Psoas muscle (tissue), 8 donors: ENCODE results near the gene IGF1. TPM values are rescaled to one million over a fixed set of nuclear protein-coding genes. Genes with fewer than 3 reads are reported as not detected.

ENCODE experiments used
- ATAC-seq, 4 donors: fragments of 200-7000 bp; cut with Tn5 transposase; one replicate each; pipeline ENCODE4 v1.9.1; 2020; ENCODE audit warnings: moderate library complexity in 3 of 4, mild to moderate bottlenecking in 2 of 4
- DNase-seq, 2 donors: peaks; one replicate each; pipeline ENCODE4 v3.0.0-alpha.2; 2020
- H3K27ac ChIP-seq: fragments of 200-600 bp; one replicate; pipeline ENCODE4 v1.8.0; 2022
- H3K27me3 ChIP-seq, 3 donors: fragments of 200-600 bp in 1 of 3; one replicate each; pipeline versions ENCODE4 v1.6.1 to v1.8.0; 2013 to 2022; ENCODE audit warnings: low read length in 2 of 3, mild to moderate bottlenecking in 2 of 3, moderate library complexity in 1 of 3; ENCODE audit not compliant: insufficient read depth in 3 of 3
- H3K36me3 ChIP-seq, 2 donors: fragments of 200-600 bp in 1 of 2; one replicate each; pipeline versions ENCODE4 v1.6.1 to v1.8.0; 2013 to 2022; ENCODE audit warnings: low read depth in 1 of 2, mild to moderate bottlenecking in 1 of 2, moderate library complexity in 1 of 2; ENCODE audit not compliant: insufficient read depth in 1 of 2
- H3K4me1 ChIP-seq: fragments of 200-600 bp; one replicate; pipeline ENCODE4 v1.8.0; 2022
- H3K4me3 ChIP-seq: fragments of 200-600 bp; one replicate; pipeline ENCODE4 v1.8.0; 2022; ENCODE audit warnings: mild to moderate bottlenecking
- H3K9me3 ChIP-seq: fragments of 200-600 bp; one replicate; pipeline ENCODE4 v1.8.0; 2022
- WGBS, 3 donors: extraction: QIAGEN DNeasy Blood & Tissue Kit; methylation state at CpG; one replicate each; pipeline versions ENCODE4 v1.1.6 to v1.1.7; 2013; 5-methylcytosine and 5-hydroxymethylcytosine counted together
- intact Hi-C, 2 donors: fragments of 100-400 bp; cut with DNase I; formaldehyde crosslinking; loops; one replicate each; pipeline versions ENCODE4 v1.11.0 to v1.14.2; 2022
- polyA plus RNA-seq, 3 donors: library from polyadenylated mRNA; stranded (reverse); fragments of 200-250 nt; gene quantifications; one replicate each; pipeline ENCODE4 v1.2.3, GENCODE V29; 2013
- total RNA-seq, 4 donors: library from RNA; stranded (reverse); fragmentation: NEBNext Ultra II Directional in 2 of 4; extraction: Animal tissue kit (Norgen Biotek cat#: 25700) in 2 of 4; gene quantifications; one replicate each; pipeline versions ENCODE4 v1.2.1 to v1.2.4, GENCODE V29; 2021 to 2023
- TF ChIP-seq, protein P1 (sequence below): fragments of 200-600 bp; IDR thresholded peaks from one replicate; pipeline ENCODE4 v1.8.0; 2022; ENCODE audit warnings: antibody characterized with exemption
- donor health status: healthy with polysubstance abuse.
- donor health status: DM: no; HTN: no; CAD: no; lungs with moderate emphysema.
- donor health status: Bipolar disorder and iron deficiency.
- donor health status: healthy.
- donor health status: DM: yes; HTN: yes; CAD: no.
- donor health status: DM: no; HTN: no; CAD: no.
- donor health status: DM: no; HTN: no; CAD: no.
- donor health status: DM: yes; HTN: yes; CAD: no.

The IGF1 gene
- total and polyA plus RNA-seq, 7 donors, result 5.3 to 30.2 (median 18.7) TPM

DNA sequence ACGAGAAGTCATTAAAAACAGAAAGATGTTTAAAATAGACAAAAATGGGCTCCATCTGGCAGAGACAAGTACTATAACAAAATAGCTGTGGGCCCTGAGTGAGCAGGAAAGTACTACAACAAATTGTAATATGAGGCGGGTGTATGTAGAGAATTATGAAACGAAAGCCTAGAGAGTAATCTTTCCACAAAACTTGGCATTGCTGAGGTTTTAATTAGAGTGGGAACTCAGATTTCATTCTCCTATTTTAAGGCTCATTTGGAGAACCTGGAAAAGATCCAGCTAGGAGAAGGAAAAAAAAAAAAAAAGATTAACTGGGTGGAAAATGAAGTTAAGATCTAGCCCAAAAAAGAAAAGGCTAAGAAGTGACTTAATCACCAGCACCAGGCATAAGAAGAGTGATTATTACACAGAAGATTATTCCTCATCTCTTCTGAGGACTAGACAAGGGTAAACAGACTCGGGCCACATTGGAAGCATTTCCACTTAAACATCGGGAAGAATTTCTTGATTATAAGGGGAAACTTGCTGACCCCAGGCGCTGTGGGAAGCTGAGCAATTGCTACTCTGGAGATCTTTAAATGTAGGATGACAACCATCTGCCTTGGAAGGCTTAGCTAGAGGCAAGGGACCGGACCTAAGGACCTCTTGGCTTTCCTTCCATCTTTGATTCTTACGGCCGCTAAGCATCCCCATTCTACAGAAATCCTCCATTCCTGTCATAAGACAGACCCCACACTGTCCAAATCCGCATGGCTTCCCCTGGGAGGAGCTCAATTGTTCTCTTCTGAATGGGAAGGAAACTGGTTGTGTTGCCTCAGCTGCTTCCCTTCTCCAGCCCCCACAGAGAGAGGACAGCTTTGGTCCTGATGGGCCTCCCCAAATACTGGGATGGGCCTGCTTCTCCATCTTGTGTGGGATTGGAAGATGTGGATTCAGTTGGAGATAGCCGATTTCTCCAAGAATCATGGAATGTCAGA lies 40.6 kb downstream of the IGF1 start:
- DNase-seq, result no peak
- Histone ChIP-seq H3K27me3 (no peaks in the 10 kb centered on the region), H3K27ac (no peak overlapping the region), H3K4me1 (peaks cover 10% of the 10 kb centered on the region), H3K36me3 (no peaks in the 10 kb centered on the region), H3K9me3 (no peaks in the 10 kb centered on the region), H3K4me3 (no peak overlapping the region)
- intact Hi-C loops, result no loop called here
- ATAC-seq, result peak in 1 of 4 donors; percentile 28
- TF ChIP-seq, protein P1, sequence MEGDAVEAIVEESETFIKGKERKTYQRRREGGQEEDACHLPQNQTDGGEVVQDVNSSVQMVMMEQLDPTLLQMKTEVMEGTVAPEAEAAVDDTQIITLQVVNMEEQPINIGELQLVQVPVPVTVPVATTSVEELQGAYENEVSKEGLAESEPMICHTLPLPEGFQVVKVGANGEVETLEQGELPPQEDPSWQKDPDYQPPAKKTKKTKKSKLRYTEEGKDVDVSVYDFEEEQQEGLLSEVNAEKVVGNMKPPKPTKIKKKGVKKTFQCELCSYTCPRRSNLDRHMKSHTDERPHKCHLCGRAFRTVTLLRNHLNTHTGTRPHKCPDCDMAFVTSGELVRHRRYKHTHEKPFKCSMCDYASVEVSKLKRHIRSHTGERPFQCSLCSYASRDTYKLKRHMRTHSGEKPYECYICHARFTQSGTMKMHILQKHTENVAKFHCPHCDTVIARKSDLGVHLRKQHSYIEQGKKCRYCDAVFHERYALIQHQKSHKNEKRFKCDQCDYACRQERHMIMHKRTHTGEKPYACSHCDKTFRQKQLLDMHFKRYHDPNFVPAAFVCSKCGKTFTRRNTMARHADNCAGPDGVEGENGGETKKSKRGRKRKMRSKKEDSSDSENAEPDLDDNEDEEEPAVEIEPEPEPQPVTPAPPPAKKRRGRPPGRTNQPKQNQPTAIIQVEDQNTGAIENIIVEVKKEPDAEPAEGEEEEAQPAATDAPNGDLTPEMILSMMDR, result no peak
- WGBS, 3 donors, result 53 to 61% (median 53%) methylated on average over 11 of the region's 11 CpGs

DNA sequence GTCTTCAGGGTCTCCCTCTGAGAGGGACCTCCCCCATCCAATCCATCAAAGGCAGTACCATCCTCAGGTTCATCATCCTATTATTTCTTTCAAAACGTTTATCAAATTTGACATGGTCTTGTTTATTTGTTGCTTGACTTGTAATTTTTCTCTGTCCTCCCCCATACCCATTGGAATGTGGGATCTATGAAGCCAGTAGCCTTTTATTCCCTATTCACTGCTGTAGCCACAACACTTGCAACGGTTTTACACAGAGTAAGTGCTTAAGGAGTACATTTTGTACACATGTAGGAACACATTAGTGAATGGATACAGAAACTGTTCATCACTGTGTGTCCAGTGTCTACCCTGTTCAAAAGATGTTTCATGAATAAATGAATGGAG lies 41.5 kb downstream of the IGF1 start:
- intact Hi-C loops, result no loop called here
- H3K27ac ChIP-seq, result no peak overlapping the region
- H3K9me3 ChIP-seq, result no peaks in the 10 kb centered on the region
- no peaks in the 10 kb centered on the region for H3K36me3 ChIP-seq
- DNase-seq (no peak), ATAC-seq (no peak)
- no peak overlapping the region for H3K4me3 ChIP-seq
- H3K27me3 ChIP-seq, result no peaks in the 10 kb centered on the region
- WGBS, 3 donors, result 45 to 54% (median 49%) methylated on average over 2 of the region's 2 CpGs
- TF ChIP-seq, protein P1, result no peak
- H3K4me1 ChIP-seq, result peaks cover 10% of the 10 kb centered on the region

DNA sequence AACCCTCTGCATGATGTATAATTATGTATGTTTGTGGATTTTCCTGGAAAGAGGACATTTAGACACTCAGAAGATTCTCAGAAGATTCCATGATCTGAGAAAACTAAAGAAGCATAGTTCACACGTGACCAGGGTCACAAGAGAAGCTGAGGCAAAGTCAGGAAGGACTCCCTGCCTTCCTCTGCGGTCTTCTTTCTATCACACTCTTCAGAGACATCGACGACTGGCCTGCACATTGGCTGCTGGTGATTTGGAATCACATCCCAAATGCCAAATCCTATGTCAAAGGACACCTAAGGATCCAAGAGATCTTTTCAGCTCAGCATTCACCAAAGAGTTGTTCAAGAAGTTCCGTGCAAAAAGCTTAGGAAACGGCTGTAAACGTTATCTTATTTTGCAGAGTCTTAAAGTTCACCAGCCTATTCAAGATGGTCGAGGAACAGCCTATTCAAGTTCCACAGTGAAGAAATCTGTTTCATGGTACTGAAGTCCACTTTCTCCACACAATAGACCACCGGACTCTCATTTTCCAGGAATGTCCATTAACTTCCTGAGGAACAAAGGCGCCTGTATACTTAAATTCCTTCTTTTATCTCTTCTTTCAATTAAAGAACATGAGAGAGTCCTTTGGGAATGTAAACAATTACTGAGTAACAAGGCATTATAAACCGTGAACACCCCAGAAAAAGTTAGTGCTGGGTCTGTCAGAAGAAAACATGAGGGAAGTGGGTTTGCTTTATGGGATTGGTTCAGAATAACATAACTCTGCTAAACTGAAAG lies 42.1 kb downstream of the IGF1 start:
- H3K27me3 ChIP-seq, result no peaks in the 10 kb centered on the region
- intact Hi-C loops, result no loop called here
- H3K9me3 ChIP-seq, result no peaks in the 10 kb centered on the region
- H3K4me1 ChIP-seq, result peaks cover 10% of the 10 kb centered on the region
- TF ChIP-seq, protein P1, result no peak
- 83 to 88% (median 86%) methylated on average over 11 of the region's 11 CpGs for WGBS, 3 donors
- H3K4me3 ChIP-seq, result no peak overlapping the region
- DNase-seq, result no peak
- H3K27ac ChIP-seq, result no peak overlapping the region
- no peaks in the 10 kb centered on the region for H3K36me3 ChIP-seq
- no peak for ATAC-seq

DNA sequence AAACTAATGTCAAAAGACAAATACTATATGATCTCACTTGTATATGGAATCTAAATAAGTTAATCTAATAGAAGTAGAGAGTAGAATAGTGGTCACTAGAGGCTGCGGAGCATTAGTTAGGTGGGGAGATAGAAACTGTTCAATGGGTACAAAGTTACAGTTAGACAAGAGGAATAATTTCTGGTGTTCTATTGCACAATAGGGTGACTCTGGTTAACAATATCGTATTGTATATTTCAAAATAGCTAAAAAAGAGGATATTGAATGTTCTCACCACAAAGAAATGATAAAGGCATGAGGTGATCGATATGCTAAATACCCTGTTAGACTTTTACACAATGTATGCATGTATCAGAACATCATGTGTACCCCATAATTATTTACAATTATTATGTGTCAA lies 42.9 kb downstream of the IGF1 start:
- Histone ChIP-seq H3K36me3 (no peaks in the 10 kb centered on the region), H3K4me3 (no peak overlapping the region), H3K9me3 (no peaks in the 10 kb centered on the region), H3K27ac (no peak overlapping the region), H3K27me3 (no peaks in the 10 kb centered on the region), H3K4me1 (peaks cover 10% of the 10 kb centered on the region)
- DNase-seq (no peak), ATAC-seq (no peak)
- TF ChIP-seq, protein P1, result no peak
- WGBS, 3 donors, result 92 to 98% (median 93%) methylated on average over 3 of the region's 3 CpGs
- intact Hi-C loops, result no loop called here
